WTC11 (cell line): ENCODE results near the gene LAMA1. TPM values are rescaled to one million over a fixed set of nuclear protein-coding genes. Genes with fewer than 3 reads are reported as not detected.

Source experiments
- ATAC-seq: fragments of 200-7000 bp; cut with Tn5 transposase; 2 replicates; pipeline ENCODE4 v1.10.0; 2021; ENCODE audit warnings: mild to moderate bottlenecking, moderate library complexity
- CTCF ChIA-PET: fragments of 300-600 bp; sonication (Branson Sonifier 250); formaldehyde crosslinking; loops from one replicate; lab custom pipeline; 2021; ENCODE audit warnings: antibody characterized with exemption; lab: Charles Lee
- POLR2A ChIA-PET: fragments of 350-600 bp; sonication (Branson Sonifier 250); formaldehyde crosslinking; loops from one replicate; lab custom pipeline; 2021; ENCODE audit warnings: antibody characterized with exemption; lab: Charles Lee
- DNase-seq: peaks from one replicate; pipeline ENCODE4 v3.0.0; 2021; ENCODE audit warnings: low spot score
- H3K27ac Mint-ChIP-seq: 2 replicates; pipeline ENCODE4 v1.8.0; 2021; ENCODE audit warnings: mixed read lengths
- H3K27me3 Mint-ChIP-seq: 2 replicates; pipeline ENCODE4 v1.8.0; 2021; ENCODE audit warnings: low read depth, mild to moderate bottlenecking, moderate library complexity, mixed read lengths
- H3K36me3 Mint-ChIP-seq: 2 replicates; pipeline ENCODE4 v1.8.0; 2021; ENCODE audit warnings: mixed read lengths
- H3K4me1 Mint-ChIP-seq: 2 replicates; pipeline ENCODE4 v1.8.0; 2022; ENCODE audit warnings: mixed read lengths
- H3K4me3 Mint-ChIP-seq: 2 replicates; pipeline ENCODE4 v1.8.0; 2021; ENCODE audit warnings: mild to moderate bottlenecking, moderate library complexity, mixed read lengths
- H3K9me3 Mint-ChIP-seq: 2 replicates; pipeline ENCODE4 v1.8.0; 2021; ENCODE audit warnings: mixed read lengths
- AFF4 ChIP-seq: sonication (generic); formaldehyde crosslinking; IDR thresholded peaks from 2 replicates; pipeline ENCODE4 v1.8.1; 2023; ENCODE audit warnings: mild to moderate bottlenecking, missing genetic modification reagents, borderline replicate concordance
- E2F5 ChIP-seq: sonication (generic); formaldehyde crosslinking; IDR thresholded peaks from 2 replicates; pipeline ENCODE4 v1.8.1; 2022; ENCODE audit warnings: mild to moderate bottlenecking, moderate library complexity, missing genetic modification reagents
- FOXK1 ChIP-seq: sonication (generic); formaldehyde crosslinking; IDR thresholded peaks from 2 replicates; pipeline ENCODE4 v1.8.0; 2022; ENCODE audit warnings: mild to moderate bottlenecking, moderate library complexity, missing genetic modification reagents
- GRHL2 ChIP-seq: fragments of 250-450 bp; sonication (Bioruptor Pico); IDR thresholded peaks from 2 replicates; pipeline ENCODE4 v1.8.0; 2022; ENCODE audit warnings: mild to moderate bottlenecking, moderate library complexity; ENCODE audit not compliant: insufficient replicate concordance, severe bottlenecking
- HMGXB4 ChIP-seq: sonication (generic); formaldehyde crosslinking; IDR thresholded peaks from 2 replicates; pipeline ENCODE4 v1.8.1; 2023; ENCODE audit warnings: mild to moderate bottlenecking, moderate library complexity, missing genetic modification reagents
- MYBL2 ChIP-seq: sonication (generic); formaldehyde crosslinking; IDR thresholded peaks from 2 replicates; pipeline ENCODE4 v1.8.1; 2023; ENCODE audit warnings: mild to moderate bottlenecking, moderate library complexity, missing genetic modification reagents
- NFATC4 ChIP-seq: fragments of 250-450 bp; sonication (Bioruptor Pico); IDR thresholded peaks from 2 replicates; pipeline ENCODE4 v1.9.0; 2021; ENCODE audit warnings: mild to moderate bottlenecking
- NR2C2 ChIP-seq: sonication (generic); formaldehyde crosslinking; IDR thresholded peaks from 2 replicates; pipeline ENCODE4 v1.8.0; 2022; ENCODE audit warnings: mild to moderate bottlenecking, missing genetic modification reagents
- PRRX2 ChIP-seq: fragments of 250-450 bp; sonication (Bioruptor Pico); IDR thresholded peaks from 2 replicates; pipeline ENCODE4 v1.8.0; 2021; ENCODE audit warnings: mild to moderate bottlenecking
- SMAD4 ChIP-seq: sonication (generic); formaldehyde crosslinking; IDR thresholded peaks from 2 replicates; pipeline ENCODE4 v1.8.0; 2022; ENCODE audit warnings: mild to moderate bottlenecking, missing genetic modification reagents
- TEAD1 ChIP-seq: sonication (generic); formaldehyde crosslinking; IDR thresholded peaks from 2 replicates; pipeline ENCODE4 v1.8.0; 2022; ENCODE audit warnings: mild to moderate bottlenecking, missing genetic modification reagents
- USF1 ChIP-seq: sonication (generic); formaldehyde crosslinking; IDR thresholded peaks from 2 replicates; pipeline ENCODE4 v1.8.0; 2022; ENCODE audit warnings: mild to moderate bottlenecking, missing genetic modification reagents
- ZNF263 ChIP-seq: sonication (generic); formaldehyde crosslinking; IDR thresholded peaks from 2 replicates; pipeline ENCODE4 v1.8.1; 2022; ENCODE audit warnings: low read depth, mild to moderate bottlenecking, moderate library complexity, missing genetic modification reagents
- ZNF423 ChIP-seq: fragments of 250-450 bp; sonication (Bioruptor Pico); IDR thresholded peaks from 2 replicates; pipeline ENCODE4 v2.1.2; 2022; ENCODE audit warnings: mild to moderate bottlenecking, moderate library complexity
- total RNA-seq: library from RNA; stranded (reverse); gene quantifications from 3 replicates; pipeline ENCODE4 v1.2.3, GENCODE V29; 2021
- TF ChIP-seq, protein P1 (sequence below): fragments of 250-450 bp; sonication (Bioruptor Pico); IDR thresholded peaks from 2 replicates; pipeline ENCODE4 v1.9.0; 2021; ENCODE audit warnings: mild to moderate bottlenecking, borderline replicate concordance
- TF ChIP-seq, protein P2 (sequence below): sonication (generic); formaldehyde crosslinking; IDR thresholded peaks from 2 replicates; pipeline ENCODE4 v1.8.1; 2023; ENCODE audit warnings: mild to moderate bottlenecking, missing genetic modification reagents, moderate library complexity
- TF ChIP-seq, protein P3 (sequence below): sonication (generic); formaldehyde crosslinking; IDR thresholded peaks from 2 replicates; pipeline ENCODE4 v1.8.1; 2023; ENCODE audit warnings: mild to moderate bottlenecking, missing genetic modification reagents

Gene LAMA1
- total RNA-seq, 1 experiment from 2014 or later: 50.7 TPM

DNA sequence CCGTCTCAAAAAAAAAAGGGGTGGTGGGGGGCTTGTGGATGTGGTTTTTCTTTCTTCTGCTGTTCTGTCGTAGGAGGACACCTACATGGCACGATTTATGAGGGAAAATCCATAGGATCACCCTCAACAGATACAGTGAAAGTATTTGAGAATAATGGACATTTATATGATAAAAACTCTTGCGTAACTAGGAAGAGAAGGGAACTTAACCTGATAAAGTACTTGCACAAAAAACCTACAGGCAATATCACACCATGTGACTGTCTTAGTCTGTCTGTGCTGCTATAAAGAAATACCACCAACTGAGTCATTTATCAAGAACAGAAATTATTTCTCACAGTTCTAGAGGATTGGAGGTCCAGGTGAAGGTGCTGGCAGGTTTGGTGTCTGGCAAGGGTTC lies 21.8 kb upstream of the LAMA1 start (continued):
- TF ChIP-seq SMAD4 (CRISPR knock-in tag) (no peak), PRRX2 (CRISPR knock-in tag) (no peak), FOXK1 (no peak)

DNA sequence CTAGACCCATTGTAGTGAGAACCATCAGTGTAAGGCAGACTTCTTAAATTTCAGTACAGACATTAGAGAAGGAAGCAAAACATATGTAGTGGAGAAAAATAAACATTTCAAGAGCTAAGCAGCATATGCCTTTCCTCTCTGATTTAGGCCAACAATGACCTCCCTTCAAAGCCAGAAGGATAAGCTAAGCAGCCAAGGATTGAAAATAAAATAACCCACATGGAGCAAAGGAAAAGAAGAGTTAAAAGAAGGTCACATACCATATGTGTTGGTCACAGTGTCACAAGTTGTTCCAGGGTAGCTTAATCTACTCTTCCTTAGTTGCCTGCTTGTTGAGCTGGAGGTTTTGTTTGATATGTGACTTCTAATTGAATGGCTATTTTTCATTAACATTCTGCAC lies 15.6 kb upstream of the LAMA1 start:
- no peaks in the 10 kb centered on the region for H3K4me1 Mint-ChIP-seq
- TF ChIP-seq, protein P1, sequence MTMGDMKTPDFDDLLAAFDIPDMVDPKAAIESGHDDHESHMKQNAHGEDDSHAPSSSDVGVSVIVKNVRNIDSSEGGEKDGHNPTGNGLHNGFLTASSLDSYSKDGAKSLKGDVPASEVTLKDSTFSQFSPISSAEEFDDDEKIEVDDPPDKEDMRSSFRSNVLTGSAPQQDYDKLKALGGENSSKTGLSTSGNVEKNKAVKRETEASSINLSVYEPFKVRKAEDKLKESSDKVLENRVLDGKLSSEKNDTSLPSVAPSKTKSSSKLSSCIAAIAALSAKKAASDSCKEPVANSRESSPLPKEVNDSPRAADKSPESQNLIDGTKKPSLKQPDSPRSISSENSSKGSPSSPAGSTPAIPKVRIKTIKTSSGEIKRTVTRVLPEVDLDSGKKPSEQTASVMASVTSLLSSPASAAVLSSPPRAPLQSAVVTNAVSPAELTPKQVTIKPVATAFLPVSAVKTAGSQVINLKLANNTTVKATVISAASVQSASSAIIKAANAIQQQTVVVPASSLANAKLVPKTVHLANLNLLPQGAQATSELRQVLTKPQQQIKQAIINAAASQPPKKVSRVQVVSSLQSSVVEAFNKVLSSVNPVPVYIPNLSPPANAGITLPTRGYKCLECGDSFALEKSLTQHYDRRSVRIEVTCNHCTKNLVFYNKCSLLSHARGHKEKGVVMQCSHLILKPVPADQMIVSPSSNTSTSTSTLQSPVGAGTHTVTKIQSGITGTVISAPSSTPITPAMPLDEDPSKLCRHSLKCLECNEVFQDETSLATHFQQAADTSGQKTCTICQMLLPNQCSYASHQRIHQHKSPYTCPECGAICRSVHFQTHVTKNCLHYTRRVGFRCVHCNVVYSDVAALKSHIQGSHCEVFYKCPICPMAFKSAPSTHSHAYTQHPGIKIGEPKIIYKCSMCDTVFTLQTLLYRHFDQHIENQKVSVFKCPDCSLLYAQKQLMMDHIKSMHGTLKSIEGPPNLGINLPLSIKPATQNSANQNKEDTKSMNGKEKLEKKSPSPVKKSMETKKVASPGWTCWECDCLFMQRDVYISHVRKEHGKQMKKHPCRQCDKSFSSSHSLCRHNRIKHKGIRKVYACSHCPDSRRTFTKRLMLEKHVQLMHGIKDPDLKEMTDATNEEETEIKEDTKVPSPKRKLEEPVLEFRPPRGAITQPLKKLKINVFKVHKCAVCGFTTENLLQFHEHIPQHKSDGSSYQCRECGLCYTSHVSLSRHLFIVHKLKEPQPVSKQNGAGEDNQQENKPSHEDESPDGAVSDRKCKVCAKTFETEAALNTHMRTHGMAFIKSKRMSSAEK: no peak
- no peak for TF ChIP-seq USF1 (CRISPR knock-in tag)
- no peak for TF ChIP-seq SMAD4 (CRISPR knock-in tag)
- no peak for TF ChIP-seq HMGXB4
- no peak for TF ChIP-seq GRHL2 (CRISPR knock-in tag)
- TF ChIP-seq, protein P2, sequence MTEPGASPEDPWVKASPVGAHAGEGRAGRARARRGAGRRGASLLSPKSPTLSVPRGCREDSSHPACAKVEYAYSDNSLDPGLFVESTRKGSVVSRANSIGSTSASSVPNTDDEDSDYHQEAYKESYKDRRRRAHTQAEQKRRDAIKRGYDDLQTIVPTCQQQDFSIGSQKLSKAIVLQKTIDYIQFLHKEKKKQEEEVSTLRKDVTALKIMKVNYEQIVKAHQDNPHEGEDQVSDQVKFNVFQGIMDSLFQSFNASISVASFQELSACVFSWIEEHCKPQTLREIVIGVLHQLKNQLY (CRISPR knock-in tag): no peak
- no peak for TF ChIP-seq NR2C2
- no peak for TF ChIP-seq NFATC4 (CRISPR knock-in tag)
- TF ChIP-seq, protein P3, sequence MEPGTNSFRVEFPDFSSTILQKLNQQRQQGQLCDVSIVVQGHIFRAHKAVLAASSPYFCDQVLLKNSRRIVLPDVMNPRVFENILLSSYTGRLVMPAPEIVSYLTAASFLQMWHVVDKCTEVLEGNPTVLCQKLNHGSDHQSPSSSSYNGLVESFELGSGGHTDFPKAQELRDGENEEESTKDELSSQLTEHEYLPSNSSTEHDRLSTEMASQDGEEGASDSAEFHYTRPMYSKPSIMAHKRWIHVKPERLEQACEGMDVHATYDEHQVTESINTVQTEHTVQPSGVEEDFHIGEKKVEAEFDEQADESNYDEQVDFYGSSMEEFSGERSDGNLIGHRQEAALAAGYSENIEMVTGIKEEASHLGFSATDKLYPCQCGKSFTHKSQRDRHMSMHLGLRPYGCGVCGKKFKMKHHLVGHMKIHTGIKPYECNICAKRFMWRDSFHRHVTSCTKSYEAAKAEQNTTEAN (CRISPR knock-in tag): no peak
- TF ChIP-seq ZNF263 (CRISPR knock-in tag): no peak
- TF ChIP-seq E2F5: no peak
- TF ChIP-seq TEAD1: no peak
- no peak for TF ChIP-seq MYBL2 (CRISPR knock-in tag)
- TF ChIP-seq AFF4 (CRISPR knock-in tag): no peak
- no peak for TF ChIP-seq ZNF423
- TF ChIP-seq, all 79 proteins: peak for 0
- Mint-ChIP-seq H3K9me3 (peaks cover 9% of the 10 kb centered on the region; the same call in 1 of the 2 replicates), H3K27ac (no peak overlapping the region), H3K36me3 (no peaks in the 10 kb centered on the region), H3K27me3 (no peaks in the 10 kb centered on the region), H3K4me3 (no peak overlapping the region)
- no peak for ATAC-seq
- ChIA-PET POLR2A (interaction anchor here (0.6 kb wide), 1 partner anchor 514 kb away, joined by 3 read pairs; no protein-coding TSS in a partner anchor), CTCF (no interaction called here)
- no peak for DNase-seq
